GM18507 (cell line): ENCODE results near the gene SELENOH.

ENCODE experiments used
- DNase-seq: peaks from one replicate; pipeline ENCODE4 v3.0.0; 2011; ENCODE audit warnings: low read depth; ENCODE audit not compliant: insufficient read length; ENCODE audit errors: extremely low spot score
- FAIRE-seq: peaks from 2 replicates; lab custom pipeline; 2011; peaks lifted over from hg19 to GRCh38; lab: Jason Lieb, UNC

SELENOH gene

GRCh38 chr11:57776577-57777210, 35.4 kb downstream of the SELENOH start:
- FAIRE-seq (no peak), DNase-seq (no peak)

GRCh38 chr11:57777969-57778317, 36.7 kb downstream of the SELENOH start:
- FAIRE-seq (no peak), DNase-seq (no peak)

- no peak for DNase-seq
- no peak for FAIRE-seq
These were observed 37.2 kb downstream of the SELENOH start for GRCh38 chr11:57778318-57779037.

GRCh38 chr11:57779276-57779675, 38.0 kb downstream of the SELENOH start:
- FAIRE-seq (no peak), DNase-seq (no peak)

DNA sequence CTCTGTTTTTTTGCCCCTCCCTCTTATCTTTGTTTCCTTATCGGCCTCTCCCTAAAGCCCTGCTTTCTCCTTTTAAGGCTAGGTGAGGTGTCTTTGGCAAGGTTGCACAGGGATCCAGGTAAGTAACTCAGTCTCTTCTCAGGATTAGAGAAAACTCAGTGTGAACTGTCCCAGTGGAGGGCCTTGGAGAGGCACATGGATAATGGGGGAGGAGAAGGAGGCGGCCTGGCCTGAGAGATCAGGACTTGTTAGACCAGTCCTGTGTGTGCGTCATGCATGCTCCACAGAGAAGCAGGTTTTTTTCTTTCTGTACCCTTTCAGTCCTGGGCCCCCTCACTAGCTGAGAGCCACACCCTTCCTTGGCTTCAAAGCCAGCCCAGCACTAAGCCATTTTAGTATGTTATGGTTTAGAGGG, 40.2 kb downstream of the SELENOH start:
- DNase-seq = no peak
- FAIRE-seq = no peak

DNA sequence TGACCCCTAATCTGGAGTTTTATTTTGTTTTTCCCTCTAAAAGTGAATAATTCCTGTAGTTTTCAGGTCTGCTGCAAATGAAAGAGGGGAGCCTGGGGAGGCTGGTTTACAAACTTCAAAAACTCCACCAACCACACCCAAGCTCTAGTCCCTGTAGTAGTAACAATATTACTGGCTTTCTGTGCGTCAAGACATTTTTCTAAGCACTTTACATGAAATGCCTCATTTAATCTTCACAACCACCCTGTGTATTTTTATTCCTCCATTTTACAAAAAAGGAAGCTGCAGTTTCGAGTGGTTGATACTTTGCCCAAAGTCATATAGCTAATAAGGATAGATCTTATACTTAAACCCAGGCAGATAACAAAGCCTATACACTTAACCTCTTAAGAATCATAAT, 43.8 kb downstream of the SELENOH start:
- FAIRE-seq = peak; percentile 35
- no peak for DNase-seq

- DNase-seq = no peak
- no peak for FAIRE-seq
These were observed 45.1 kb downstream of the SELENOH start for GRCh38 chr11:57786436-57786835.

DNA sequence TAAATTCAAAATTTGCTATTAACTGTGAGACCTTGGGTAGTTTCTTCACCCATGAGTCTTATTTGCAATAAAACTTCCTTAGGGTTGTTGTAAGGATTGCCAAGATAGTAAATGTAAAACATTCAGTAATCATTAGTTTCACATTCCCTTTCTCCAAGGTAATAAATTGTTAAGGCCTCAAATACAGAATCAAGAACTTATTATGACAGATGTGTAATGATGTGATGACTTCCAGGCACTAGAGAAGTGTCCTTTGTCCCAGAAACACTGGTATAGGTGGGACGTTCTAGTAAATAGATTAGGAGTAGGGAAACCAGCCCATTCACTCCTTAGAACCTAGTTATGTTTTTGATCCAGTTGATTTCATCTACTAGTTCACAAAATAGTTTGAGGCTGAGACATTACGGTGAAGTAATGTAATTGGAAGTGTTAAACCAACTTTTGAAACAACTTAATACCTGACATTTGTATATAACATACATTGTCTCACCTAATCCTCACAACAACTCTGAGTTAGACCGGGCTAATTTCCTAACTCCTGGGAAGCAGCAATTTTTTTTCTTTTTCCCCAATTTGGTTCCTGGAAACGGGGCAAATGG, 45.8 kb downstream of the SELENOH start:
- DNase-seq = no peak
- FAIRE-seq = no peak

GRCh38 chr11:57787920-57788702, 46.8 kb downstream of the SELENOH start:
- DNase-seq (no peak), FAIRE-seq (peak; percentile 74)

DNA sequence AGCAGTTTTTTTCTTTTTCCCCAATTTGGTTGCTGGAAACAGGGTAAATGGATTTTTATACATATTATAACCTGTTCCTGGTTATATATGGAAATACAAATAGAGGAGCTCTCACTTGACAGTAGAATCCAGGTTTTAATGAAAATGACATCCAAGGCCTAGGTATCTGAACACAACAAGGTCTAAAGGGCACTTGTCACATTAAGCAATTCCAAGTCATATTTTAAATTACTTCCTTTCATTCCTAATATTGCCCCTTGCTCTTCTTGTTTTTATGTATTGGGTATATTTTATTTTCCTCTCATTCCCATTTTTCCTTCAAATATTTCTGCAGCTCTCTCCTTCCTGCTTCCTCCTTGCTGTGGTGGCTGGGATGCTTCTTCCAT, 47.4 kb downstream of the SELENOH start:
- no peak for DNase-seq
- no peak for FAIRE-seq

DNA sequence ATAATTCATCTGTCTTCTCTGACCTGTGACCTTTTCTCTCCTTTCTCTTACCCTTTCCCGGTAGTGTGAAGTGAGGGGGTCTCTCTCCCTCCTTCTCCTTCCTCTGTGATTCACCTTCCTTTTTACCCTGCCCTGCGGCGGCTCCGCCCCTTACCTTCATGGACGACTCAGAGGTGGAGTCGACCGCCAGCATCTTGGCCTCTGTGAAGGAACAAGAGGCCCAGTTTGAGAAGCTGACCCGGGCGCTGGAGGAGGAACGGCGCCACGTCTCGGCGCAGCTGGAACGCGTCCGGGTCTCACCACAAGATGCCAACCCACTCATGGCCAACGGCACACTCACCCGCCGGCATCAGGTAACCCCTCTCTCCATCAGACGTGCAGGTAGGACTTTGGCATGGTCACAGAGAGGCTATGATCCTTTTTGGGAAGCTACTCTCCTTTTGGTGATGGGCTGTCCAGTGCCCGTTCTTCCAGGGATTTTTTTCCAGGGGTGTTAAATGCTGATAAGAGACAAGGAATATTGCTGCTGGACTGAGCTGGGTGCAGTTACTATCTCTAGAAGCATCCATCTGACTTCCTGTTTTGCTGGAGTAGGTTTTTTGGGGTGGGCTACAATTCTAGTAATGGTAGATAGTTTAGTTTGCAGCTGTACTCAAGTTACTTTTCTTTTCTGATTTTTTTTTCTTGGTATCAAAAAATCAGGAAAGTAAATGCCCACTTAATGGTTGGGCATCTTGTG, 50.2 kb downstream of the SELENOH start:
- FAIRE-seq (no peak), DNase-seq (no peak)

GRCh38 chr11:57792060-57792541, 50.8 kb downstream of the SELENOH start:
- peak; percentile 97 for FAIRE-seq
- peak; percentile 62 for DNase-seq

DNA sequence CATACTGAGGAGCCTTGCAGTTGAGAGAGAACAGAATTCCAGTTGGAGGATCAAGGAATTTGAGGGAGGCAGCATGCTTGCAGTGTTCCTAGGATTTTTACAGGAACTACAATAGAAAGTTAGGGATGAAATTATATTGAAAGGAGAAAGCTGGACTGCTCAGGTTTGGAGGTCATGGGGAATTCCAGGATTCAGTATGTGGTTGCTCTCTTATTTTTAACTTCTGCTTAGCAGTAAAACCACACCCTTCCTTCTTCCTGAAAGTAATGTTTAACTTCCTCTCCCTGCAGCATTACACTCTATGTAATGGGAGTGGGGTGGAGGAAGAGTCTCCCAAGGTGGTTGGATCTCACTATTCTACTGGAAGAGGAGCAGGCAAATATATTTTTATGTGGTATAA, 51.6 kb downstream of the SELENOH start:
- FAIRE-seq (peak; percentile 82), DNase-seq (no peak)
